Stimulated activated CD8-positive, alpha-beta memory T cell treated with anti-CD3 and anti-CD28 coated beads, Interleukin-2, amount 100 ng/mL, for 48 hours (primary cell): Measurements from ENCODE around the gene KDSR.
A peak's percentile ranks its signal among the peaks of the same experiment; 100 is the strongest.

Experiments
- DNase-seq, 2 donors: peaks; one replicate each; pipeline ENCODE4 v3.0.0-alpha.2; 2020; ENCODE audit warnings: low read depth in 2 of 2

KDSR gene, protein sequence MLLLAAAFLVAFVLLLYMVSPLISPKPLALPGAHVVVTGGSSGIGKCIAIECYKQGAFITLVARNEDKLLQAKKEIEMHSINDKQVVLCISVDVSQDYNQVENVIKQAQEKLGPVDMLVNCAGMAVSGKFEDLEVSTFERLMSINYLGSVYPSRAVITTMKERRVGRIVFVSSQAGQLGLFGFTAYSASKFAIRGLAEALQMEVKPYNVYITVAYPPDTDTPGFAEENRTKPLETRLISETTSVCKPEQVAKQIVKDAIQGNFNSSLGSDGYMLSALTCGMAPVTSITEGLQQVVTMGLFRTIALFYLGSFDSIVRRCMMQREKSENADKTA

DNA sequence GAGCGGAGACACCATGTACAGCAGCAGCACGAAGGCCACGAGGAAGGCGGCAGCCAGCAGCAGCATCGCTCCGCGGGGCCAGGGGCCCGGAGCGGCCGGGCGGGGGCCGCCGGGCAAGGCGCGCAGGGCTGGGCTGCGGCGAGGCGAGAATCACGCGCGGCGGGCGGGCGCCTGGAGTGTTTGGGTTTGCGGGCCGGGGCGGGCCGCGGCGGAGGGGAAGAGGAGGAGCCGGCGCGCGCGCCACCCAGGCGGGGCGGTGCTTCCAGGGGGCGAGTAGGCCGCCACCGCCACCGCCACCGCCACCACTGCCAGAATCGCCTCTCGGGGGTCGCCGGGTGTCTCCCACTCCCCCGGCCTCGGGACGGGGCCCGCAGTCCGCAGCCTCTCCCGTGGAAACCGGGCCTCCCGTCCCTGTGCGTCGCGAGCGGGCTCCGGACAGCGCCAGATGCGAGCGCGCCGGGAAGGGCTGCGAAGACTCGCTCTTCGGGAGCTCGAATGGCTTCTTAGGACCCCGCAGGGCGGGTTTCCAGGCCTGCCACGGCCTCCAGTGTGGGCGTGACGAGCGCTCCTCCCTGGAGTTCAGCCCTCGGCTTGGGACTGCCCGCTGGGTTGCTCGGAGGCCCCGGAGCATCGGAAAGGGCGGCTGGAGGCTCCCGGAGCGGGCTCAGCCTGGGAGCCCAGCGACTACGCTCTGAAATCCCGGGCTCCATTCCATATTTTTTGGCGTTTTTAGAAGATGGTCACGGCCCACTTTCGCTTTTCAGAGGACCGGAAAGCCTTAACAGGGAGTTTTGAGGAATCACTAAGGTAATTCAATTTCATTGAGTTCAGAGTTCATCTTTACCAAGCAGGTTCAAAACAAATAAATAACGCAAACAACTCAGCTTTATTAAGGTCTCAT lies at the start of gene KDSR:
KDSR (minus strand) TSS at position 154 of the 901 bp plus-strand sequence; CDS start at position 66, 88 bp downstream.
- peak; percentile 75 to 77 for DNase-seq

DNA sequence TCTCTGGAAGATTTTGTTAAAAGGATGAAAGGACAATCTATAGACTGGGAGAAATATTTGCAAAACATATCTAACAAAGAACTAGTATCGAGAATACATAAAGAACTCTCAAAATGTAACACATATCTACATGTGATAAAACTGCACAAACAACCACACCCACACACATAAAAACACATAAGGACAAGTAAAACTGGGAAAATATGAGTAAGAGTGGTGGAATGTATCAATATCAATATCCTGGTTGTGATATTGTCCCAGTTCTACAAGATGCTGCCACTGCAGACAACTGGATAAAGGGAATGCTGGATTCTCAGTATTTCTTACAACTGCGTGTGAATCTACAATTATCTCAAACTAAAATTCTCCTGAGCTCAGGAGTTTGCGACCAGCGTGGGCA lies 45.9 kb upstream of the KDSR start:
- no peak for DNase-seq

GRCh38 chr18:63410792-63411191 lies 43.8 kb upstream of the KDSR start:
- DNase-seq = no peak

GRCh38 chr18:63409301-63409700 lies 42.3 kb upstream of the KDSR start:
- no peak for DNase-seq

- DNase-seq = no peak
These were observed 40.7 kb upstream of the KDSR start for GRCh38 chr18:63407734-63408133.

DNA sequence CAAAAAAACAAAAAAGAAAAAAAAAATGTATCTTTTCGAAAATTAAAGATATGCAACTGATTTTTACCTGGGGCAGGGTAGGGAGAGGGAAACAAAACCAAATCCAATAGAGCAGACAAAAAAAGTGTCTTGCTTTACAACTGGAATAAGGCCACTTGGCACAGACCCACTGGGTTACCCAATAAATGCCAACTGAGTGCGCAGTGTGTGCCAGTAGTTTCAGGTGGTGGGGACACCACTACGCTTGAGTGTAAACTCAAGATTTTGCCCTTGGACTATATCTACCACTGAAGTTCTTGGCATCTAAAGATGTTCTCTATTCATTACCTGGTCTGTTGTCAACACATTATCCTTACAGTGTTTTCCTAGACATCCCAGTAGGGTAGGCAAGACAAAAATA lies 39.0 kb upstream of the KDSR start:
- DNase-seq = no peak

GRCh38 chr18:63402246-63403162 lies 35.5 kb upstream of the KDSR start:
- no peak for DNase-seq

GRCh38 chr18:63399300-63399699 lies 32.3 kb upstream of the KDSR start:
- DNase-seq = no peak

DNA sequence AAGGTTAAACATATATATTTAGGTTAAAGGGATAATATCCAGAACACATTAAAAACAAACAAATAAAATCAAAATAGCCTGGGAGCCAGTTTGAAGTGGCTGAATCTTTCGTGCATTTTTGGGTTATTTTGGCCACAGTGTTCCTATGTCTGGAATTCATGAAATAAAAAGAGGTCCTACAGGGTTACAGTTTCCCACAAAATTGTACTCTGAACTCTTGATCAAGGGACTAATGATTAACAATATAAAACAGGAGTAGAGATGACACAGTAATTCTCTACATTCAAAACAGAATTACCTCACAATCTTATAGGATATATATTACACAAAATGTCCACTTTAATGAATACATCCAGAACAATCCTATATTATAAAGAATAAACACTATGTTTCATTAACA lies 30.3 kb upstream of the KDSR start:
- DNase-seq = no peak

GRCh38 chr18:63395503-63395902 lies 28.5 kb upstream of the KDSR start:
- DNase-seq = no peak

- no peak for DNase-seq
These were observed 27.9 kb upstream of the KDSR start for GRCh38 chr18:63394954-63395353.

DNA sequence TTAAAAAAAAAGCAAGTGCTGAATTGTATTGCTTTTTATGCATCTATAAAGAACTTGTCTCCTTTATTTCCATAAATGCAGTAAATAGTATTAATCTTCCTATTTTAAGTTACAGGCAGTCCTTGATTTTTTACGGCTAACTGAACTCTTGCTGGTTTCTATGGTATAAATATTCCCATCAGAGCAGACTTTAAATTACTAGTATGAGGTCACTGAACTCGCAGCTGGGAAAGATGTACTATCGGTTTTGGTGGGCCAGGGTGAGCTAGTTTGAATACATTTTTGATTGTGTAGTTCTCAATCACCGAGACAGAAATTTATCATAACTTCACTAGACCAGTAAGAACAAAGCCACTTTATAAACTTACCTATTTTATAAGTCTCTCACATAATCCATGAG lies 20.9 kb upstream of the KDSR start:
- DNase-seq = no peak

DNA sequence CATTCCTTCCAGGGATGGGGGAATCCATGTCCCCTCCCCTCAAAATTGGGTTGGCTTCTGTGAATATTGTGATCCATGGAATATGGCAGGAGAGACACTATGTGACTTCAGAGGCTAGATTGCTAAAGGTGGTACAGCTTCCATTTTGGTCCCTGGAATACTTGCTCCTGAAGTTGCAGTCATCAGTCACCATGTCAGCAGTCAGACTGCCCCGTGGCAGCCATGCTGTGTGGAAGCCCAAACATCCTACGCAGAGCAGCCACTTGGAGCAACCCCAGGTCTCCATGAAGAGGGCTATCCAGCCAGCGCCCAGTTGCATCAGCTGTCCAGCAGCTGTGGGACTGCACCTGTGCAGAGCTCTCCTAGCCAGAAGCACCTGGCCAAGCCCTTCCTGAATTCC lies 15.8 kb upstream of the KDSR start:
- no peak for DNase-seq

- DNase-seq = no peak
These were observed 12.6 kb upstream of the KDSR start for GRCh38 chr18:63379639-63379962.

- no peak for DNase-seq
These were observed 12.1 kb upstream of the KDSR start for GRCh38 chr18:63378919-63379638.

DNA sequence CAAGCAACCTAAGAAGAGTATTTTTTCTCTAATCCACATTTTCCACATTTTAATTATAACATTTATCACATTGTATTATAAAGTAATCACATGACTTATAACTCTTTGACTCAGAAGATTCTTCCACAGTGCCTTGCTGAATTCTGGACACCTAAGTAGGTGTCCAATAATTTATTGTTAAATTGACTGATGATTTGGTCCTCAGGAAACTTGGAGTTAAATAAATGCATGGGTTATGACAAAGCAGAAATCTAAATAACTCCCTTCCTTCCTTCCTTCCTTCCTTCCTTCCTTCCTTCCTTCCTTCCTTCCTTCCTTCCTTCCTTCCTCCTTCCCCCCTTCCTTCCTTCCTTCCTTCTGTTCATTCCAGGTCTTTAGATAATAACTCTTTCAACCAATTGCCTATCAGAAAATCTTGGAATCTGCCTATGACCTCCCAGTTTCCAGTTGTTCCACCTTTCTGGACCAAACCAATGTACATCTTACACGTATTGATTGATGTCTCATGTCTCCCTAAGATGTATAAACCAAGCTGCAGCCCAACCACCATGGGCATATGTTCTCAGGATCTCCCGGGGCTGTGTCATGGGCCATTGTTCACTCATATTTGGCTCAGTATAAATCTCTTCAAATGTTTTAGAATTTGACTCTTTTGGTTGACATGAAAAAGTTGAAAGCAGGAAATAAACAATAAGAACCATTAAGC lies 10.4 kb upstream of the KDSR start:
- no peak for DNase-seq

DNA sequence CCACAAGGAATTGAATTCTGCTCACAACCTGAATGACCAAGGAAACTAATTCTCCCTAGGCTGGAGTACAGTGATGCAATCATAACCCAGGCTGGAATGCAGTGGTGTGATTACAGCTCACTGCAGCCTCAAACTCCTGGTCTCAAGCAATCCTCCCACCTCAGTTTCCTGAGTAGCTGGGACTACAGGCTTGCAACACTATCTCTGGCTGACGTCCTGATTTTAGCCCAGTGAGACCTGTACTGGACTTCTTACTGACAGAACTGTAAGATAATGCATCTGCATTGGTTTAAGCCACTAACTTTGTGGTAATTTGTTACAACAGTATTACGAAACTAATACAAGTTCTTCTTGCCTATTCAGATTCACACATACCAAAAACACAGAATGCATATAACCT lies 9.5 kb upstream of the KDSR start:
- no peak for DNase-seq

GRCh38 chr18:63374540-63374939 lies 7.5 kb upstream of the KDSR start:
- no peak for DNase-seq

DNA sequence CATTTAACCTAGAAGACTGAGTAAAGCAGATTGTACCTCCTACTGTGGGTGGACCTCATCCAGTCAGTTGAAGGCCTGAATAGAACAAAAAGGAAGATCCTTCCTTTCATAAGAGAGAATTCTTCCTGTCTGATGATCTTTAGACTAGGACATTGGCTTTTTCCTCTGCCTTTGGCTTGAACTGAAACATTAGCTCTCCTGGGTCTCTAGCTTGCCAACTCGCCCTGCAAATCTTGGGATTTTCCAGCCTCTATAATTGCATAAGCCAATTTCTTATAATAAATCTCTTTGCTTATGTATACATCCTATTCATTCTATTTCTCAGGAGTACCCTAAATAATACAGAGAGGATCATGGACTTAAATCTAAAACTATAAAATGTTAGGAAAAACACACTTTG lies 6.2 kb upstream of the KDSR start:
- no peak for DNase-seq

- DNase-seq = no peak
These were observed 1.6 kb upstream of the KDSR start for GRCh38 chr18:63368611-63369010.
